HG03354 (cell line): ENCODE measurements around the gene TGFB1.
"Not testable (repeated sequence)": the region's sequence is repeated elsewhere in the genome, so short reads cannot be mapped to it uniquely, and the experiment has no call there.

Experiments
- ATAC-seq: cut with Tn5 transposase; IDR thresholded peaks from one replicate; pipeline ENCODE4 v1.9.1; 2021; ENCODE audit warnings: mild to moderate bottlenecking; ENCODE audit not compliant: unreplicated experiment, poor library complexity, severe bottlenecking

TGFB1 gene

GRCh38 chr19:41371541-41371940, 17.8 kb upstream of the TGFB1 start:
- ATAC-seq, result no peak

GRCh38 chr19:41371119-41371518, 17.4 kb upstream of the TGFB1 start:
- ATAC-seq, result not testable (repeated sequence)

- ATAC-seq, result no peak
These were observed 16.0 kb upstream of the TGFB1 start for GRCh38 chr19:41369769-41370168.

GRCh38 chr19:41367848-41368301, 14.2 kb upstream of the TGFB1 start:
- ATAC-seq, result peak; percentile 48

GRCh38 chr19:41366089-41366488, 12.4 kb upstream of the TGFB1 start:
- no peak for ATAC-seq

GRCh38 chr19:41364524-41365391, 11.0 kb upstream of the TGFB1 start:
- no peak for ATAC-seq

GRCh38 chr19:41363753-41364523, 10.2 kb upstream of the TGFB1 start, which contains the start of gene B9D2:
B9D2 (minus strand) TSS chr19:41364149; CDS start chr19:41363519, 630 bp downstream.
- peak; percentile 80 for ATAC-seq

- no peak for ATAC-seq
These were observed 9.6 kb upstream of the TGFB1 start for GRCh38 chr19:41363371-41363752.

GRCh38 chr19:41362143-41362847, 8.6 kb upstream of the TGFB1 start:
- ATAC-seq, result no peak

- no peak for ATAC-seq
These were observed 6.0 kb upstream of the TGFB1 start for GRCh38 chr19:41359741-41360140.

- ATAC-seq, result no peak
These were observed 4.0 kb upstream of the TGFB1 start for GRCh38 chr19:41357746-41358145.

GRCh38 chr19:41356984-41357739, 3.4 kb upstream of the TGFB1 start:
- no peak for ATAC-seq

GRCh38 chr19:41355802-41356201, 2.1 kb upstream of the TGFB1 start:
- ATAC-seq, result no peak

- ATAC-seq, result no peak
These were observed 1.3 kb upstream of the TGFB1 start for GRCh38 chr19:41355035-41355434.

- ATAC-seq, result no peak
These were observed 726 bp upstream of the TGFB1 start for GRCh38 chr19:41354343-41354953.

GRCh38 chr19:41352609-41353465, 885 bp downstream of the TGFB1 start:
- ATAC-seq, result peak; percentile 28

- no peak for ATAC-seq
These were observed 1.5 kb downstream of the TGFB1 start for GRCh38 chr19:41352279-41352608.
